ENCODE data around the gene ITPR2. TPM values are rescaled to one million over a fixed set of nuclear protein-coding genes. Genes with fewer than 3 reads are reported as not detected.

The ITPR2 gene
- total RNA-seq, 1 donor from 2014 or later, result 15.8 TPM

DNA sequence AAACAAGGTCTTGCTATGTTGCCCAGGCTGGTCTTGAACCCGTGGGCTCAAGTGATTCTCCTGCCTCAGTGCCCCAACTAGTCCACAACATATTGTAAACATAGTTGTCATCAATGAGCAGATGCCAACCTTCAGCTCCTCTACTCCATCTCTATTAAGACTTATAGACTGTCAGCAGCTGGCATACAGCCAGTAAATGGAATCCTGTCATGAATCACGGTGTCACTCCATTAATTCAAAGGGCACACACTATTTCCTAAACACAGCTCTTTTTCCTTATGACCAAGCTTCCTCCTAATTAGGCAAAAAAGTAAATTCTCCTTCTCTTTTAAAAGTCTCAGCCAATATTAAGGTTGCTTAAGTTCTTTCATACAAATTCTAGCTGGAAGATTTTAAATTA is 111.2 kb downstream of the ITPR2 start:
- H3K4me3 ChIP-seq, result no peak overlapping the region
- intact Hi-C loops (cut with micrococcal nuclease), result no loop called here
- no peaks in the 10 kb centered on the region for H3K9me3 ChIP-seq (replicated peaks)
- no peak overlapping the region for H3K27ac ChIP-seq (replicated peaks)
- H3K36me3 ChIP-seq, result peaks cover 5% of the 10 kb centered on the region
- no peak for DNase-seq
- TF ChIP-seq, protein P1, sequence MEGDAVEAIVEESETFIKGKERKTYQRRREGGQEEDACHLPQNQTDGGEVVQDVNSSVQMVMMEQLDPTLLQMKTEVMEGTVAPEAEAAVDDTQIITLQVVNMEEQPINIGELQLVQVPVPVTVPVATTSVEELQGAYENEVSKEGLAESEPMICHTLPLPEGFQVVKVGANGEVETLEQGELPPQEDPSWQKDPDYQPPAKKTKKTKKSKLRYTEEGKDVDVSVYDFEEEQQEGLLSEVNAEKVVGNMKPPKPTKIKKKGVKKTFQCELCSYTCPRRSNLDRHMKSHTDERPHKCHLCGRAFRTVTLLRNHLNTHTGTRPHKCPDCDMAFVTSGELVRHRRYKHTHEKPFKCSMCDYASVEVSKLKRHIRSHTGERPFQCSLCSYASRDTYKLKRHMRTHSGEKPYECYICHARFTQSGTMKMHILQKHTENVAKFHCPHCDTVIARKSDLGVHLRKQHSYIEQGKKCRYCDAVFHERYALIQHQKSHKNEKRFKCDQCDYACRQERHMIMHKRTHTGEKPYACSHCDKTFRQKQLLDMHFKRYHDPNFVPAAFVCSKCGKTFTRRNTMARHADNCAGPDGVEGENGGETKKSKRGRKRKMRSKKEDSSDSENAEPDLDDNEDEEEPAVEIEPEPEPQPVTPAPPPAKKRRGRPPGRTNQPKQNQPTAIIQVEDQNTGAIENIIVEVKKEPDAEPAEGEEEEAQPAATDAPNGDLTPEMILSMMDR (IDR thresholded peaks at IDR 0.05; ENCODE audit: borderline replicate concordance), result no peak
- peaks cover 29% of the 10 kb centered on the region for H3K4me1 ChIP-seq
- H3K27me3 ChIP-seq (ENCODE audit: low read depth), result no peaks in the 10 kb centered on the region

DNA sequence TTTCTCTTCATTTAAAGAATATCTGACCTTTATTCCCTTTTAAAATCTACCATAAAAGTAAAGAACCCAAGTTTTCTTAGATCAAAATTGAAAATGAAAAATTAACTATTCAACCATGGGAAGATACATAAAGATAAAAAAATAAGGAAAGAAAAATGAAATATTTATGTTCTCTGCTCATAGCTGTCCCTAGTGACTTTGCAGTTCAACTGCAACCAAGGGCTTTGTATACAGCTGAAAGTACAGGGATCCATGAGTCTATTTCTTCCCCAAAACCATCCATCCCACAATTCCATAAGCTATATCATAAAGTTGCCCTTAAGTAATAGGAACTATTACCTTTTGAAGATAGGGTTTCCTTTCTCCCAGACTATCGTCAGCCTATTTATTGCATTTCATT is 113.1 kb downstream of the ITPR2 start:
- Histone ChIP-seq H3K9me3 (replicated peaks) (no peaks in the 10 kb centered on the region), H3K4me1 (peaks cover 21% of the 10 kb centered on the region), H3K36me3 (peaks cover 10% of the 10 kb centered on the region), H3K4me3 (no peak overlapping the region), H3K27me3 (ENCODE audit: low read depth) (no peaks in the 10 kb centered on the region), H3K27ac (replicated peaks) (no peak overlapping the region)
- no peak for DNase-seq
- TF ChIP-seq, protein P1 (IDR thresholded peaks at IDR 0.05; ENCODE audit: borderline replicate concordance), result no peak
- intact Hi-C loops (cut with micrococcal nuclease), result no loop called here

DNA sequence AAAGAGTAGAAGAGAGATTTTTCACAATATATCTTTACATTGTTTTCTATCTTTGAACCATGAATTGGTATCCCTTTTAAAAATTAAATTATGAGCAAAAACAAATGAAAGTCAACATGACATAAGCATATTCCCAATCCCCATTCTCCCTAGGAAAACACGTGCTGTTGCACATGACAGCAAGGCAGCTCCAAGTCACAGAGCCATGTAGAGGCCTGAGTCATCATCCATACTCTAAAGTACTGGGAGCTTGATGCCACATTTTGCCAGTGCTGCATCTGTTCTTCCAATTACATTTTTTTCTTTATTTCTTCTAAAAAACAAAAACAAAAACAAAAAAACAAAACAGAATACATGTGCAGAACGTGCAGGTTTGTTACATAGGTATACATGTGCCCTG is 115.2 kb downstream of the ITPR2 start:
- intact Hi-C loops (cut with micrococcal nuclease), result no loop called here
- TF ChIP-seq, protein P1 (IDR thresholded peaks at IDR 0.05; ENCODE audit: borderline replicate concordance), result no peak

DNA sequence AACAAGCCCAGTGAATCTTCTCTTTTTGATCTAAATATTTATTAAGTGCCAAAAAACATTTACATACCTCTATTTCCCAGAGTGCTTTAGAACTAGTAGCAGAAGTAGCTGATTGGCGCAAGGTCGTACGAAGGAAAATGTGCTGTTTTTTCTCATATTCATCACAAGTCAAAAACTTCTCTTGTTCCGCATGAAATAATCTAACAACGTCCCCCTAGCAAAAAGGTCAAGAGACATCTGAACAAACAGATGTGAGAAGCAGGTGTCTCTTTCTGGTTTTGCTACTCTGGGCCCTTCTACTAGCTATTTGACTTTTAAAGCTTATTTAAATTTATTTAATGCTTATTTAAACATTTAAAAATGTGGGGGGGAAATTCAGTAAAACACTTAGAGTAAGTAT is 117.8 kb downstream of the ITPR2 start:
- Histone ChIP-seq H3K4me1 (no peaks in the 10 kb centered on the region), H3K27me3 (ENCODE audit: low read depth) (no peaks in the 10 kb centered on the region), H3K4me3 (no peak overlapping the region), H3K27ac (replicated peaks) (no peak overlapping the region), H3K36me3 (peaks cover 32% of the 10 kb centered on the region), H3K9me3 (replicated peaks) (no peaks in the 10 kb centered on the region)
- DNase-seq, result no peak
- TF ChIP-seq, protein P1 (IDR thresholded peaks at IDR 0.05; ENCODE audit: borderline replicate concordance), result no peak
- intact Hi-C loops (cut with micrococcal nuclease), result no loop called here

More for the DNA sequence above, 115.2 kb downstream of the ITPR2 start:
- no peak overlapping the region for H3K27ac ChIP-seq (replicated peaks)
- H3K27me3 ChIP-seq (ENCODE audit: low read depth), result no peaks in the 10 kb centered on the region
- H3K4me3 ChIP-seq, result no peak overlapping the region
- H3K9me3 ChIP-seq (replicated peaks), result no peaks in the 10 kb centered on the region
- H3K36me3 ChIP-seq, result peaks cover 20% of the 10 kb centered on the region
- DNase-seq, result no peak
- H3K4me1 ChIP-seq, result peaks cover under 1% of the 10 kb centered on the region

DNA sequence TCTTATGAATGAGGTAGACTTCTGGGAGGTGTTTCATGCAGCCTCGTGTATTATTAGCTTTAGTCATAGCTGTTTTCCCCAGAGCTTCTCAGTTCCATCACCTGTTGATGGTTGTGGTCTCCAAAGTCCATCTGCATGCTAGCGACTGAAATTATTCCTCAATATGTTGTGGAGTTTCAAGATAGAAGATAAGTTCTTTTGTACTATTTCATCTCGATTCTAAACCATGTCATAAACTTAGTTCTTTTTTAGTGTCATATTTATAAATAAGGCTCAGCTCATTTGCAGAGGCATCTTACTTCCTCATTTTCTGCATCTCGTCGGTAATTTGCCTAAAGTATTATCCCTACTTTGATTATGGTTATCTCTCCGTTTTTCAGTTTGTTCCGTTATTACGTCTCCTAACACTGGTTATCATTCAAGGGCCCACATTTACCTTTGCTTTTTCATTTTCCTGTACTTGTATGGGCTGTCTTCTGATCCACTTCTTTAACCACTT is 119.1 kb downstream of the ITPR2 start:
- intact Hi-C loops (cut with micrococcal nuclease), result no loop called here
- H3K36me3 ChIP-seq, result peaks cover 37% of the 10 kb centered on the region
- H3K4me3 ChIP-seq, result no peak overlapping the region
- H3K9me3 ChIP-seq (replicated peaks), result no peaks in the 10 kb centered on the region
- H3K27me3 ChIP-seq (ENCODE audit: low read depth), result no peaks in the 10 kb centered on the region
- H3K4me1 ChIP-seq, result no peaks in the 10 kb centered on the region
- DNase-seq, result no peak
- TF ChIP-seq, protein P1 (IDR thresholded peaks at IDR 0.05; ENCODE audit: borderline replicate concordance), result no peak
- H3K27ac ChIP-seq (replicated peaks), result no peak overlapping the region
